ENCODE measurements around the gene ZNF79. TPM values are rescaled to one million over a fixed set of nuclear protein-coding genes. Genes with fewer than 3 reads are reported as not detected.

ZNF79 gene
- total and polyA plus RNA-seq, 2 of the 4 experiments (the other 2 are of a cell fraction), result 5.6 to 15.4 TPM

- peaks cover 2% of the 10 kb centered on the region; the same call in 1 of the 2 replicates for H3K36me3 ChIP-seq (ENCODE audit: control insufficient read depth, insufficient read depth, low read length)
- H4K5ac ChIP-seq (ENCODE audit: low read depth, low read length), result peak overlapping the region; percentile 74
- peak overlapping the region; percentile 99 for H2BK120ac ChIP-seq (ENCODE audit: low read depth, low read length)
- in situ Hi-C loops (cut with MboI; ENCODE audit: low sequenced_read_pairs) (no loop called here), dilution Hi-C loops (cut with HindIII; ENCODE audit: low sequenced_read_pairs, unreplicated experiment) (no loop called here), intact Hi-C loops (cut with micrococcal nuclease) (loop anchor here (10.0 kb wide), 1 partner anchor 199 kb away; no protein-coding TSS in a partner anchor)
- H3K27me3 ChIP-seq (ENCODE audit: control insufficient read depth, insufficient read depth, low read length), result no peaks in the 10 kb centered on the region
- H3K4me2 ChIP-seq (ENCODE audit: low read depth, low read length), result peak overlapping the region; percentile 69
- H4K20me1 ChIP-seq (ENCODE audit: insufficient read depth, low read length), result peaks cover 13% of the 10 kb centered on the region; the same call in 1 of the 2 replicates
- TF ChIP-seq POLR2A (IDR thresholded peaks at IDR 0.05; ENCODE audit: low read depth, low read length), result no peak
- no peak for TF ChIP-seq MAFK (IDR thresholded peaks at IDR 0.05; ENCODE audit: low read depth, low read length)
- TF ChIP-seq USF2 (IDR thresholded peaks at IDR 0.05; ENCODE audit: low read depth, low read length), result no peak
- no peak for TF ChIP-seq RFX5 (IDR thresholded peaks at IDR 0.05; ENCODE audit: low read depth, low read length)
- no peak for TF ChIP-seq CHD1 (IDR thresholded peaks at IDR 0.05; ENCODE audit: low read depth, low read length)
- TF ChIP-seq RAD21 (IDR thresholded peaks at IDR 0.05; ENCODE audit: low read length), result no peak
- no peak for TF ChIP-seq ELK1 (IDR thresholded peaks at IDR 0.05; ENCODE audit: borderline replicate concordance, low read depth, low read length)
- TF ChIP-seq MAZ (IDR thresholded peaks at IDR 0.05; ENCODE audit: borderline replicate concordance, low read depth, low read length), result no peak
- TF ChIP-seq CEBPB (IDR thresholded peaks at IDR 0.05; ENCODE audit: low read depth, low read length), result no peak
- TF ChIP-seq, protein P1, sequence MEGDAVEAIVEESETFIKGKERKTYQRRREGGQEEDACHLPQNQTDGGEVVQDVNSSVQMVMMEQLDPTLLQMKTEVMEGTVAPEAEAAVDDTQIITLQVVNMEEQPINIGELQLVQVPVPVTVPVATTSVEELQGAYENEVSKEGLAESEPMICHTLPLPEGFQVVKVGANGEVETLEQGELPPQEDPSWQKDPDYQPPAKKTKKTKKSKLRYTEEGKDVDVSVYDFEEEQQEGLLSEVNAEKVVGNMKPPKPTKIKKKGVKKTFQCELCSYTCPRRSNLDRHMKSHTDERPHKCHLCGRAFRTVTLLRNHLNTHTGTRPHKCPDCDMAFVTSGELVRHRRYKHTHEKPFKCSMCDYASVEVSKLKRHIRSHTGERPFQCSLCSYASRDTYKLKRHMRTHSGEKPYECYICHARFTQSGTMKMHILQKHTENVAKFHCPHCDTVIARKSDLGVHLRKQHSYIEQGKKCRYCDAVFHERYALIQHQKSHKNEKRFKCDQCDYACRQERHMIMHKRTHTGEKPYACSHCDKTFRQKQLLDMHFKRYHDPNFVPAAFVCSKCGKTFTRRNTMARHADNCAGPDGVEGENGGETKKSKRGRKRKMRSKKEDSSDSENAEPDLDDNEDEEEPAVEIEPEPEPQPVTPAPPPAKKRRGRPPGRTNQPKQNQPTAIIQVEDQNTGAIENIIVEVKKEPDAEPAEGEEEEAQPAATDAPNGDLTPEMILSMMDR (conservative IDR thresholded peaks at IDR 0.05; ENCODE audit: low read depth, low read length), result no peak
- TF ChIP-seq MXI1 (IDR thresholded peaks at IDR 0.05; ENCODE audit: borderline replicate concordance, low read depth, low read length), result no peak
- no peak for TF ChIP-seq NFE2L2 (IDR thresholded peaks at IDR 0.05; ENCODE audit: low read depth, low read length)
- TF ChIP-seq RCOR1 (IDR thresholded peaks at IDR 0.05; ENCODE audit: insufficient replicate concordance, low read length), result no peak
- no peak for TF ChIP-seq BHLHE40 (IDR thresholded peaks at IDR 0.05; ENCODE audit: low read depth, low read length)
- no peak for TF ChIP-seq FOS (IDR thresholded peaks at IDR 0.05; ENCODE audit: low read depth, low read length)
- no peak for TF ChIP-seq SMC3 (IDR thresholded peaks at IDR 0.05; ENCODE audit: low read depth, low read length)
- H2BK5ac ChIP-seq (ENCODE audit: low read depth, low read length, poor library complexity, severe bottlenecking), result peak overlapping the region; percentile 67
- peak overlapping the region; percentile 96 for H2AFZ ChIP-seq (replicated peaks; ENCODE audit: low read length, poor library complexity)
- 0 out of 2 replicates have a peak overlapping the region, but pooled peaks have one; percentile 6 for H2AK5ac ChIP-seq (ENCODE audit: low read depth, low read length)
- peak overlapping the region; percentile 100 for H3K4ac ChIP-seq (ENCODE audit: low read depth, low read length)
- no TSS peak for BruUV-seq (replicated peaks)
- peak overlapping the region; percentile 96 to 99 for H4K8ac ChIP-seq (ENCODE audit: low read depth in 2 of 2, low read length in 2 of 2)
- peaks cover 7% of the 10 kb centered on the region for H3K4me1 ChIP-seq (ENCODE audit: control insufficient read depth, insufficient read depth, low read length)
- H3K27ac ChIP-seq (ENCODE audit: insufficient read depth, low read length), result peak overlapping the region; percentile 87
- H3K9me3 ChIP-seq (ENCODE audit: control insufficient read depth, insufficient read depth, low read length), result no peaks in the 10 kb centered on the region
- H3K56ac ChIP-seq (ENCODE audit: extremely low read depth, insufficient read depth, low read length), result peak overlapping the region; percentile 100
- peak overlapping the region; percentile 86 for H2AK9ac ChIP-seq (replicated peaks; ENCODE audit: low read depth, low read length, poor library complexity)
- POLR2A ChIA-PET (ENCODE audit: unreplicated experiment), result no interaction called here
- no peak for DNase-seq
- H3K9ac ChIP-seq (ENCODE audit: low read depth, low read length), result peak overlapping the region; percentile 90
- peak overlapping the region; percentile 38 for H3K18ac ChIP-seq (ENCODE audit: low read depth, low read length)
- CTCF ChIA-PET, result no interaction called here
- H3K4me3 ChIP-seq (ENCODE audit: insufficient read depth, low read depth, low read length), result peak overlapping the region; percentile 69
- H3K23ac ChIP-seq (ENCODE audit: low read depth, low read length), result peak overlapping the region; percentile 81
- peak overlapping the region; percentile 99 for H4K91ac ChIP-seq (ENCODE audit: insufficient read depth, low read depth, low read length)
- peaks cover 12% of the 10 kb centered on the region; the same call in 1 of the 2 replicates for H3K9me1 ChIP-seq (ENCODE audit: insufficient read depth, low read length)
- WGBS, 2 experiments (ENCODE audit: extremely low coverage in 2 of 2, insufficient read length in 1 of 2), result 0% methylated on average over 2 of the region's 9 CpGs; no CpG with 5 or more reads in 1 of the 2 experiments
- H2BK20ac ChIP-seq (ENCODE audit: low read depth, low read length), result no peak overlapping the region
- peak overlapping the region; percentile 98; the same call in 1 of the 3 replicates for H2BK15ac ChIP-seq (ENCODE audit: low read depth, low read length)
- peak overlapping the region; percentile 100 for H3K14ac ChIP-seq (replicated peaks; ENCODE audit: low read depth, low read length)
- peak; percentile 12 for ATAC-seq (ENCODE audit: low read depth)
- H3K79me1 ChIP-seq (ENCODE audit: low read depth in 1 of 2, low read length in 2 of 2), result peaks cover 30 to 58% of the 10 kb centered on the region in 2 experiments
These were observed 677 bp upstream of the ZNF79 start for GRCh38 chr9:127423476-127423933.

Data from IMR-90 (cell line).